Activated CD8-positive, alpha-beta memory T cell treated with anti-CD3 and anti-CD28 coated beads for 36 hours (primary cell): ENCODE results near the gene ATG2B. TPM values are rescaled to one million over a fixed set of nuclear protein-coding genes. Genes with fewer than 3 reads are reported as not detected.
"Not testable (repeated sequence)": the region's sequence is repeated elsewhere in the genome, so short reads cannot be mapped to it uniquely, and the experiment has no call there.

Experiments
- CTCF ChIA-PET: fragments of 350-600 bp; sonication (Branson Sonifier 250); formaldehyde crosslinking; loops from one replicate; lab custom pipeline; 2021; ENCODE audit warnings: antibody characterized with exemption; lab: Charles Lee
- POLR2A ChIA-PET: fragments of 350-600 bp; sonication (Branson Sonifier 250); formaldehyde crosslinking; loops from one replicate; lab custom pipeline; 2021; ENCODE audit warnings: antibody characterized with exemption; lab: Charles Lee
- total RNA-seq, 2 experiments: library from RNA; stranded (reverse); gene quantifications; one replicate each; pipeline ENCODE4 v1.2.3, GENCODE V29; 2021

The ATG2B gene
- total RNA-seq, 2 experiments from 2014 or later: 19.6 to 20.6 TPM

DNA sequence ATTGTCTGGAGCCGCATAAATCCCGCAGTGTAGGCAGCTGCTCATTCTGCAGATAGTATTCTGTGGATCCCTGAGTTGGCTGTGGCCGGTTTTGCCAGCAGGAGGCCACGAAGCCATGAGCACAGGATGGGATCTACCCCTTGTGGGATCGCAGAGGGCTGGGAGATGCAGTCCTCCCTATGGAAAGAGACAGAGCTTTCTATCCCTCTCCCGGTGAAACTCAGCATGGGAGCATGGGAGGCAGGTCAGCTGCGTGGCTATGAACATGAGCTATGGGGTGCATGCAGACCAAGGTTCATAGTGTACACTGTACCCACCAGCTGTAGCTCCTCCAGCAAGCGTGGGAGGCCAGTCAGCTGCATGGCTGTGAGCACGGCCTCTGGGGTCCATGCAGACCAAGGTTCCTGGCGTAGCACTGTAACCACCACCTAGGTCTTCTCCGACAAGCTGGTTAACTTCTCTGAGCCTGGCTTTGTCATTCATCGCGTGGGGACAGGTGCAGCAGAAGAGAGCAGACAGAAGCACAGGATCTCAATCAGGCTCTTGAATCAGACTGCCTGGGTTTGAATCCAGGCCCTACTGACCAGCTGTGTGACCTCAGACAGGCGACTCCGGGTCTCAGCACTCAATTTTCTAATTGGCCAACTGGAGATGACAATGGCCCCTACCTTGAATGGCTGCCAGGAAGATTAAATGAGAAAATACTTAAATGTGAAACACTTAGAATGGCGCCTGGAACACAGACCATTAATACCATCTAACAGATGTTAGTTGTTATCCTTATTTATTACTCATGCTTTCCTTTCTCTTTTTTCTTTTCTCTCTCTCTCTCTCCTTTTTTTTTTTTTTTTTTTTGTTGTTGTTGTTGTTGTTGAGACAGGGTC, 101.1 kb downstream of the ATG2B start:
- POLR2A ChIA-PET: no interaction called here
- CTCF ChIA-PET: interaction anchor here (0.7 kb wide), 1 partner anchor 1996 kb away, joined by 4 read pairs; no protein-coding TSS in a partner anchor

DNA sequence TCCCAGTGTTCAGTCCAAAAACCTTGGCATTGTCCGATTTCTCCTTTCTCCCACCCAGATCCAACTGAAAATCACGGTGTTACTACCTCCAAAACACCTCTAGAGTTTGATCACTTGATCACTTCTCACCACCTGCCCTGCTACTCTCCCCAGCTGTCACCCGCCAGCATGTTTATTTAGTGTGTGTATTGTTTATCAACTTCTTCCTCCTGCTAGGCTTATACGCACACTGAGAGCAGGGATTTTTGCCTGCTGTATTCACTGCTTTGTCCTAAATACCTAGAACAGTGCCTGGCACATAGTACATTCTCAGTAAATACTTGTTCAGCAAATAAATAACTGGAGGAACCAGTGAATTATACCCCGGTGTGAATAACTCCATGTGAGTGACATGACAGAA, 102.1 kb downstream of the ATG2B start:
- CTCF ChIA-PET: interaction anchor here (1.1 kb wide), 1 partner anchor 13 kb away, joined by 3 read pairs; no protein-coding TSS in a partner anchor
- POLR2A ChIA-PET: interaction anchor here (0.6 kb wide), 1 partner anchor 1739 kb away, joined by 3 read pairs; no protein-coding TSS in a partner anchor

DNA sequence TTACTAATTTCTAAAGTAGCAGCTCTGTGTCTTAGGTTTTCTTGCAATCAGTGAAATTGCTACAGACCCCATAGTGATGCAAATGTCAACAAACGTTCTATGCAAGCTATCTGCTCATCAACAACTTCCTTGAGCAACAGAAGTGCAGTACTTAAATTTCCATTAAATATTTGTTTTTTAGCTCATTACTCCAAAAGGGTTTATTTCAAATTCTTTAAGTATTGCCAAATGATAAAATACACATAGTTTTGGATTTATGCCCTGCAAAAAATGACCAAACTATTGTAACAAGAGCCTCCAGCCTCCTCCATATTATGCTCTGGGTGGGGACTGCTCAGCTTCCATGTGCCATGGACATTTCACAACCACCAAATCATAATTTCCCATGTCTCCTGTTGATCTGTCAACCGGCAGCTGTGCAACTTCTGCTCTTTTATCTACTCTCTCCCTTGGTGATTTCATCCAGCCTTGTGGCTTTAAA, 102.8 kb downstream of the ATG2B start:
- ChIA-PET CTCF (interaction anchor here (1.1 kb wide), 1 partner anchor 14 kb away, joined by 3 read pairs; no protein-coding TSS in a partner anchor), POLR2A (no interaction called here)

DNA sequence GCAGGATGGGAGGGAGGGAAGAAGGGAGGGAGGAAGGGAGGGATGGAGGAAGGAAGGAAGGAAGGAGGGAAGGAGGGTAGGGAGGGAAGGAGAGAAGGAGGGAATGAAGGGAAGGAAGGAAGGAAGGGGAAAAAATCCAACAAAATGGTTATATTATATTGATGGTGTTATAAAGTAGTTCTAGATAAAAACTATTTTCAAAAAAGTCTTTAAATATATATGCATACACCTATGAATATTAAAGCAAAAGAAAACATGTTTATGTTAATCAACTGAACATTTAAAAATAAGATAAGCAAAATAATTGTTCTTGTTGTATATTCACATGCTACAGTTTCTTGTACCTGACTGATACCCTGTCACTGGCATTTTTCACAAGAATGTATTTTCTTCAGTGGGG, 105.2 kb downstream of the ATG2B start:
- ChIA-PET CTCF (no interaction called here), POLR2A (no interaction called here)

DNA sequence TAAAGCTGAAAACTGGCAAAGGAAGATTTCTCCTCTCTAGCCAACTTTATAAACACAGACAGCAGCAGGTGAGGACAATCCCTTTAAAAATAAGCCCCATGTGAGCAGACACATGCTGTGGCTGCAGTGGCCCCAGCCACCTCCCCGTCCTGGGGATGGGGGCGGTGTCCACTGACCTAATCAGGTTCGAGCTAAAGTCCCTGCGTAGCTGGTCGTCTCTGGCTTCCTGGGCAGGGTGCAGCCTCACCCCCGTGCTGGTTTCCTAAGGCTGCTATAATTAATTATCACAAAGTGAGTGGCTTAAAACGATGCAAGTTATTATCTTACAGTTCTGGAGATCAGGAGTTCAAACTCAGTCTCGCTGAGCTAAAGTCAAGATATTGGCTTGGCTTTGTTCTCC, 106.1 kb downstream of the ATG2B start:
- POLR2A ChIA-PET: no interaction called here
- CTCF ChIA-PET: no interaction called here

DNA sequence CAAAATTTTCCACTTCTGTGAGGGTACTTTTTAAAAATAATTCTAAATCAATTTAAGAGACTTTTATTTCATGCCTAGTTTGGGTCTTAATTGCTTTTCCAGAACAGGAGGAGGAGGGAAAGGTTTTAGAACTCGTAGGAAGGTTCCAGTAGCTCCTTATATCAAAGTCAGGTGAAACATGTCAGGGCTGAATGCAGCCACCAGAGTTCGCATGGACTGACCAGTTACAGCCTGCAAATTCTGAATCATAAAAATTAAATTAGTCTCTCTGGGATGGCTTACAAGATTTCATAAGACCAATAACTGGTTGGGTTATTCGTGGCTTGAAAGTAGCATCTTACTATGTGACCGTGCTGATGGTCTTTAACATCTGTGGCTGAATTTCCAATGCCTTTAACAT, 106.7 kb downstream of the ATG2B start:
- ChIA-PET POLR2A (no interaction called here), CTCF (no interaction called here)

DNA sequence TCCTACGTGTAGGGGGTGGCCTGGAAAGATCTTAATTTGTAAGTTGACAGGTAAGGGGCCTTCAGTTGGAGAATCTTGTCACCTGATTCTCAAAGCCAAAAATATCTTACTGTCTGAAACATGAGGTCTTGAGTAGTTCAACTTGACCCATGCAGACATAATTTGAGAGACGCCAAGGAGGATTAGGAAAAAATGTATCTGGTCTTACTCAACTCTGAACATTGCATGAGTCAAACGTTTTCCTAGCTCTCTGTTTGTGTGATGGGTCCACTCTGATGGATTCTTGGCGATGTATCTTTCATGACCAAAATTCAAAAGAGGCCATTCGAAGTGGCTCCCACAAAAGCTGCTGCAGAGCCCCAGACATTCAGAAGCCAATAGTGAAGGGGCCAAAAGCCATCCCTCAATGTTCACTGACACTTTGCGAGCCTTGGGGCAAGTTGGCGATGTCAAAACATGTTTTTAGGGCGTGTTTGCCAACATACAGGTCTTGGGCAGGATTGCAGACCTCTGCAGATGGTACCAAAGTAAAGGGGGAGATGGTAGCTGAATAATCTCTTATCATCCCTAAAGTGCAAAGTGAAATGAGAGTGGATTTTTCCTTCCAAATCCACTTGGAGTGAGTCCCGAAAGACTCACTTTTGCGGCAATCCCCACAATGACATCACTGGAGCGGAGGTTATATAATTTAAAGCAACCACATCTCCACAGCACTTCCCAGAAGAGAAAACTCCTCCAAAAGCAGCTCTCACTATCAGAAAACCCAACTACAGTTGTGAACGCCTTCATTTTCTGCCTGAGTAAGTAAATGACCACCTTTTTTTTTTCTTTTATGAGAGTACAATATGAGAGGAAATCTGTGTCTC, 107.4 kb downstream of the ATG2B start, which contains the start of gene BDKRB1:
TSS of gene BDKRB1 (plus strand) at position 710 of the 866 bp plus-strand sequence. CDS start 7,473 bp downstream, outside the sequence.
- ChIA-PET CTCF (no interaction called here), POLR2A (no interaction called here)

DNA sequence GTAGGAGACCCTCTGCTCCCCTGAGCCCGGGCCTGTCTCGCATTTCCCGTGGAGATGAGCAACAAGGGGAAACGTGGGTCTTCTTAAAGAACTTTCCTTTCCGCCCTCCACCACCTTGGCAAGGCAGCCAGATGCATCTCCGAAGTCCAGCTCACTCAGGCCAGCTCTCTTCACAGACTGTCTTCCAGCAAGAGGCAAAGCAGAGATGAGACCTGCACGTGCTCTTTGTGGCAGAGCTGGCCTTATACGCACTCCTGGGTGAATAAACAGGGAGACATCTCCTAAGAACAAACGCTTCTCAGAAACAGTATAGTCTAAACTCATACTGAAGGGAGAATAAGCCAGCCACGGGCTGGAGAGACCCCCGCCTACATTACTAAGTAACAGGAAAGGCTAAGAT, 108.5 kb downstream of the ATG2B start:
- CTCF ChIA-PET: no interaction called here
- POLR2A ChIA-PET: no interaction called here

DNA sequence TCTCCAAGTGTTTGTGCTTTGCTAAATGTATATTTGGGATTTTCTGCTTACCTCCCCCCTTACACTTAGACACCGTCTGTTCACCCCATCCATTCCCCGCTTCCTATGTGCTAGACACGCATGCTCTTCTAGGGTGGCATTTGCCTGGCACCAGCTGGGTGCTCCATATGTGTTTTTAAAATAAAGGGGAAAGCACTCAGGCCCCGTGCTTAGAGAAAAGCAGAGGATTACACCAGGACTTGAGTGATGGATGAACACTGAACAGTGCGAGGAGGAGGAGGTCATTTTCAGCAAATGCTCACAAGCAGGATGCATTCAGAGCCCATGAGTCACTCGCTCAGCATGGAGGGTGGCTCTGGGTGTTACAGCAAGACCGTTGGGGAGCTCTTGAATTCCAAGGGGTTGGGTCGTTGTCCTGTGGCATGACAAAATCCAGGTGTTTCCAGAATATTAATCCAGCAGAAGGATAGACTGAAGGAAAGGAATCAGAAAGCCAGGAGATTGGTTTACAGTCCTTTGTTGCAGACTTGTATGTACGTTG, 110.1 kb downstream of the ATG2B start:
- POLR2A ChIA-PET: no interaction called here
- CTCF ChIA-PET: no interaction called here

DNA sequence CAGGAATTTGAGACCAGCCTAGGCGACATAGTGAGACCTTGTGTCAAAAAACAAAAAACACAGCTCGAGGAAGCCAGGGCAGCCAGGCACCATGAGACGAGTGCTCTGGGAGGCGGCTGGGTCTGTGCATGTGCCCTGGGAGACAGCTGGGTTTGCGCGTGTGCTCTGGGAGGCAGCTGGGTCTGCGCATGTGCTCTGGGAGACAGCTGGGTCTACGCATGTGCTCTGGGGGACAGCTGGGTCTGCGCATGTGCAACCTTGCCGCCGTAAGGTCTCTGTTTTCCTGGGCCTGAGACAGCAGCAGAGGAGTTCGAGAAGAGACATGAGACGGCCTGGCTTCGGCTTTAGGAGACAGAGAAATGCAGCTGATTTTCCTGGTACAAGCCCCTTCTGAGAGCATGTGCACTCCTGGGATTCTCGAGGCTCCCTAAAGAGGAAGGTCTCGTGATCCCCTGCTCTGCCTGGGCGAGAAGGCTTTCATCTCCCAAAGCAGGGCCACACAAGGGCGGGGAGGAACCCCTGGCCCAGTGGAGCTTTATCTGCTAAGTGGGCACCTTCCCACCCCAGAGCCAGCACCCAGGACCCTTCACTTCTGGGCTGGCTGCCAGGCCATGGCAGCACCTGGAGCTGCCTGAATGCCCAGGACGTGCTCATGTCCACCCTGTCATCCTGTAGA, 110.7 kb downstream of the ATG2B start:
- POLR2A ChIA-PET: no interaction called here

DNA sequence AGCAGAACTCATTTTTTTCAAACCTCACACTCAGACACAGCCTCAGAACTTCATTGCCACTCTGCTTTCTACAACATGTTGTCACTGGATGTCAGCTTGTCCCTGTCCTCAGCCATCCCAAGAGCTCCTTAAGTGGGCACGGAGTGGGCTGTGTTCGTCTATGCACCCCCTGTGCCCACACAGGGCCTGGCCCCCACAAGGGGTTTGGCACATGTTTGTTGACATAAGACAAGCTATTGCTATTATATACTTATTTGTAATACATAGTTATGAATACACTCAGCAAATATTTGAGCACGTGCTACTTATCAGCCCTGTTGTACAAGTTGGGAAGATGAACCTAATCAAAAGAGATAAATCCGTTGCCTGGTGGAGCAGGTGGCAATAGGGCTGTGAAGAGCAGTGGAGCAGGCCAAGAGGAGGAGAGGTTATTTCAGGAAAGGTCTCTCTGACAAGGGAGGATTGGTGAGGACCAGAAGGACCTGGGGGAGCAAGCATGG, 111.4 kb downstream of the ATG2B start:
- POLR2A ChIA-PET: no interaction called here
- CTCF ChIA-PET: no interaction called here

More for the DNA sequence above, 110.7 kb downstream of the ATG2B start:
- CTCF ChIA-PET: no interaction called here

DNA sequence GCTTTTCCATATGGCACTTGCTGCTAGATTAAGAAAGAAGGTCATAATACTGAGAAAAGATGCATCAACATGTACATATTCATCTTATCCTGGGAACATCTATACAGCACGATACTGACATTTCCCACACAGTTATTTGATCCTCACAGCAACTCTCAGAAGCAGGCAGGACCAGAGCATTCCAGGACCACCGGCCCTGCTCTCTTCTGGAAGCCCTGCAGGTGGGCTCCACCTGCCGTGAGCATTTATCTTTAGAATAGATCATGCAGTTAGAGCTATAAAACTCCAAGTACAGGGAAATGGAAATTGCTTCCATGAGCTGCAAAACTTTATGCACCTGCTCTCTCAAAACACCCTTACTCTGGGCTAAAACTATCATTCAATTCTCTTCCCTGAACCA, 112.7 kb downstream of the ATG2B start:
- CTCF ChIA-PET: no interaction called here
- POLR2A ChIA-PET: no interaction called here

DNA sequence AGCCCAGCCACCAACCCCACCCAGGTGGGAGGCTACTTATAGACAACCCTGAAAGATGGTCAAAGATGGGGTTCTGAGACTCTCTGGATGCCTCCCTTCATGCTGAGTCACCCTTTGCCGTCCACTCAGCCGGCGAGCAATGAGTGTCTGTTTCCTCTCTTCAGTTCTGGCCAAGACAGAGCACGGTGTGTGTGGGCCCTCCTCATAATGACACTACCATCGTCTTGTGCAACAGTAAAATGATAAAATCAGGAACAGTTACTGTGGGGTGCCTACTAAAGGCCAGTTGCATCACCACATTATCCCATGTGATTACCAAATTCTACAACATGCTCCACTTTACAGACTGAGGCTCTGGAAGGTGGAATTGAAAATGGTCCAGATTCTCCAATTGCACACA, 114.1 kb downstream of the ATG2B start:
- ChIA-PET CTCF (no interaction called here), POLR2A (no interaction called here)

DNA sequence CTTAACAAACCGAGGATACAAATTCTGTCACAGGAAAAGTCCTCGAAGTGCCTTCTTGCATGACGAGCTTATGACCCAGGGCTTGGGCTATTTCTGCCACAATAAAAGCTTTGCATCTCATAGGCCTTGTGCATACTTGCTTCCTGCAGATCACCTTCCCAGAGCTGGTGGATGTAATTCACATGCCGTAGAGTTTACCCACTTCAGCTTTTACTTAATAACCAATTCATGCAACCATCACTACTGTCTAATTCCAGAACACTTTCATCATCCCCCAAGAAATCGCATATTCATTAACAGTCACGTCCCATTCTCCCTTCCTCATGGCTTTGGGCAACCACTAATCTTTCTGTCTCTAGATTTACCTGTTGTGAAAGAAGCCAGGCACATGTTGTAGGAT, 116.1 kb downstream of the ATG2B start:
- CTCF ChIA-PET: no interaction called here
- POLR2A ChIA-PET: no interaction called here

DNA sequence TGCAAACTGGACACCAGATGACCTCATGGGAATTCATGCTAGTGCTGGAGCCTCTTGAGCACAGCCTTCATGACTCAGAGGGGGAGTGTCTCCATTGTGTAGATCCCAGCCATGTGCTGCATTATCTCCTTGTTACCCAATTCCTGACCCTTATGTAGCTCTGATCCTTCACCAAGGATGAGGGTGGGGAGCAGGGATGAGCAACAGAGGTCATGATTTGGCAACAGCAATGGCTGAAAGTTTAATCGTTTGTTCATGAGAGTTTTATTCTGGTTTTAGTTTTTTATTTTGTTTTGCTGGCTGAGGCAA, 116.6 kb downstream of the ATG2B start:
- CTCF ChIA-PET: no interaction called here
- POLR2A ChIA-PET: no interaction called here

DNA sequence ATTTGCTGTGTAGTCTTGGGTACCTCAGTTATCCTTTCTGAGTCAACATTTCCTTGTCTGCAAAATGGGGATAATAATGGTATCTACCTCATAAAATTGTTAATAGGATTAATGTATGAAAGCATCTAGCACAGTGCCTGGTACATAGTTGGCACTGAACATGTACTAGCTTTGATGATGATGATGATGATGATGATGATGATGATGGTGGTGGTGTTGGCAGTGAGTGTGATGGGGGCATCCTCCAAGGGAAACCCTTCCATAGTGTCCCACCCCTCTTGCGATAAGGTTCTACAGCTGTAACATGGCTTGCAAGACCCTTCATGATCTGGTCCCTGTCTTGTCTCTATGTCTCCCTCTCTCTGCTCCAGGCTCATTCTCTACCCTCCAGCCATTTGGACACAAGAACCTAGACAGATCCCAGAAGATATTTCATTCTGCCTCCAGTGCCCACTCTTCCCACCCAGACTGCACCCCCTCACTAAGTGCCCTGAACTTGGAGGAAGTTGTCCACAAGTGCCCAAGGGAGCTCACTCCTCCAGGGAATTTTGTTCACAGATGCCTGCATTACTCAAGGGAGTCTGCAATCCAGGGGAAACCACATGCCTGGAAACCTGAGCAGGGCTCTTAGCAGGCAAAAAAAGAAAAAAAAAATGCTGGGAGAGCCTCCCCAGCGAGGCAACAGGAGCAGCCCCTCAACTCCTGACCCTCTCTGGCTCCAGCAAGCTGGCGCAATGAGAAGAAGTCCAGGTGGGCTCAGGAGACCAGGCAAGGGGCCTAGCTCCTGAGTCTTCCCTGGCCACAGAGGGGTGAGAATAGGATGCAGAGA, 117.2 kb downstream of the ATG2B start:
- ChIA-PET CTCF (no interaction called here), POLR2A (no interaction called here)

DNA sequence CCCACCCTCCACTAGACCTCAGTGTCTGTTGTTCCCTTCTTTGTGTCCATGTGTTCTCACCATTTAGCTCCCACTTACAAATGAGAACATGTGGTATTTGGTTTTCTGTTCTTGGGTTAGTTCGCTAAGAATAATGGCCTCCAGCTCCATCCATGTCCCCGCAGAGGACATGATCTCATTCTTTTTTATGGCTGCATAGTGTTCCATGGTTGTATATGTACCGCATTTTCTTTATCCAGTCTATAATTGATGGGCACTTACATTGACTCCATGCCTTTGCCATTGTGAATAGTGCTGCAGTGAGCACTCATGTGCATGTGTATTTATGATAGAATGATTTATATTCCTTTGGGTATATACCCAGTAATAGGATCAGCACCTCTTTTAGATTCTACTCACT, 118.1 kb downstream of the ATG2B start:
- CTCF ChIA-PET, POLR2A ChIA-PET: not testable (repeated sequence)

DNA sequence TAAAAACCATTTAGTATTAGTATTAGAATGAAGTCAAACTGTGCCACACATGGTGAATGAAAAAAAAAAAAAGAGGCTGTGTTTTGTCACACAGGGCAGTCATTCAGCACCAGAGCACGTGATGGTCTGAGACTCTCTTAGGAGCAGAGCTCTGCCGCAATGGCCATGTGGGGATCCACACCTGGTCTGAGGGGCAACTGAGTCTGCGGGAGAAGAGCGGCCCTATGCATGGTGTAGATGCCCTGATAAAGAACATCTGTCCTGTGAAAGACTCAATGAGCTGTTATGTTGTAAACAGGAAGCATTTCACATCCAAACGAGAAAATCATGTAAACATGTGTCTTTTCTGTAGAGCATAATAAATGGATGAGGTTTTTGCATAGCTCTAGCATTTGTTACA, 119.4 kb downstream of the ATG2B start:
- ChIA-PET CTCF (no interaction called here), POLR2A (no interaction called here)
